HG03558 (cell line): Measurements from ENCODE around the gene THSD8.

Source experiments
- ATAC-seq: cut with Tn5 transposase; IDR thresholded peaks from one replicate; pipeline ENCODE4 v1.9.1; 2021; ENCODE audit warnings: moderate number of reproducible peaks; ENCODE audit not compliant: unreplicated experiment; ENCODE audit errors: extremely low read depth

The THSD8 gene

DNA sequence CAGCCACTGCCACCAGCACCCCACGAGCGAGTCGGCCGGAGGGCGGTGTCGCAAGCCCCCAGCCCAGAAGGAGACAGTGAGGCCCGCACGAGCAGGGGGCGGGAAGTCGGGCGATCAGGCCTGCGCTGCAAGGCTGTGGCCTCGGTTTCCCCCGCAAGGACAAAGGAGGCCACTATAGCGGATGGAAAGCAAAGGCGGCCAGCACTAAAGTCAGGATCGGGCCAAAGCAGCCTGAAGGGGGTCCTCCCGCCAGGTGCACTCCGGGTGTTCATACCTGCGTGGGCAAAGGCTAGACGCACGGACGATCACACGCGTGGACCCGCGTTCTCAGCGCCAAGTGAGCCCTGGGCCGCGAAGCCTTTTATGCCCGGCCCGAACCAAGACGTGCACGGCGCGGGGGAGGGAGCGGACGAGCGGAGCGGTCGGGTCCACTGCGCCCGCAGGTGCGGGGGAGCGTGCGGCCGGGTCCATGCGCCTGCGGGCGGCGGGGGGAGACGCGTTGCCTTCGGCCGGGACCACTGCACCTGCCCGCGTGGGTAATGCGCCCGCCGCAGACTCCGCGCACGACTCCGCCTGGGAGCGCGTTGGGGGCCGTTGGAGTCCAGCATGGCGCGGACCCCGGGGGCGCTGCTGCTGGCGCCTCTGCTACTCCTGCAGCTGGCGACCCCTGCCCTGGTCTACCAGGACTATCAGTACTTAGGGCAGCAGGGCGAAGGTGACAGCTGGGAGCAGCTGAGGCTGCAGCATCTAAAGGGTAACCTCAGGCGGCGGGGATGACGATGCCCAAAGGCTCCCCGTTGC, at the start of gene THSD8, which contains the start of gene PRDX2:
Gene THSD8, plus strand, starts transcription at position 604 of the 801 bp plus-strand sequence. Its CDS starts 3 bp downstream, at position 607.
Gene PRDX2, minus strand, starts transcription at position 335 of the 801 bp plus-strand sequence. CDS start 539 bp downstream, outside the sequence.
- ATAC-seq: no peak

DNA sequence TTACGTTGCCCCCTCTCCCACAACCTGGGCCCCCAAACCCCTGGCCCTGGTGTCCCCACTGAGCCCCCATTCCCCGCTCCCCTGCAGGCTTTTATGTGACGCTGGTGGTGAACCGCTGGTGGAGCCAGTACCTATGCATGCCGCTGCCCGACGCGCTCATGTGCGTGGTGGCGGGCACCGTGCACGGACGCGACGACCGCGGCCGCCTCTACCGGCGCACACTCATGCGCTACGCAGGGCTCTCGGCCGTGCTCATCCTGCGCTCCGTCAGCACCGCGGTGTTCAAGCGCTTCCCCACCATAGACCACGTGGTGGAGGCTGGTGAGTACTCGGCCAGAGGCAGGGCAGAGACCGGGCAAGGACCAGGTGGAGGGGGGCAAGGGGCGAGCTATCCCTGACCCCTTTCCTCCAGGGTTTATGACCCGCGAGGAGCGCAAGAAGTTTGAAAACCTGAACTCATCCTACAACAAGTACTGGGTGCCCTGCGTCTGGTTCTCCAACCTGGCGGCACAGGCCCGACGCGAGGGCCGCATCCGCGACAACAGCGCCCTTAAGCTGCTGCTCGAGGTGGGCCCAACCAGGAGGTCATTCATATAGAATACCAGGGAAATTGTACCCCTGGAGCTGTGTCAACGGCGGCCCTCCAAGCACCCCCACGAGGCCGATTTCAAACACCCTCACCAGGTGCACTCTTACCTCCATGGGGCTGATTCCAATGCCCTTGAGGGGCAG, 47.2 kb upstream of the THSD8 start:
- no peak for ATAC-seq

DNA sequence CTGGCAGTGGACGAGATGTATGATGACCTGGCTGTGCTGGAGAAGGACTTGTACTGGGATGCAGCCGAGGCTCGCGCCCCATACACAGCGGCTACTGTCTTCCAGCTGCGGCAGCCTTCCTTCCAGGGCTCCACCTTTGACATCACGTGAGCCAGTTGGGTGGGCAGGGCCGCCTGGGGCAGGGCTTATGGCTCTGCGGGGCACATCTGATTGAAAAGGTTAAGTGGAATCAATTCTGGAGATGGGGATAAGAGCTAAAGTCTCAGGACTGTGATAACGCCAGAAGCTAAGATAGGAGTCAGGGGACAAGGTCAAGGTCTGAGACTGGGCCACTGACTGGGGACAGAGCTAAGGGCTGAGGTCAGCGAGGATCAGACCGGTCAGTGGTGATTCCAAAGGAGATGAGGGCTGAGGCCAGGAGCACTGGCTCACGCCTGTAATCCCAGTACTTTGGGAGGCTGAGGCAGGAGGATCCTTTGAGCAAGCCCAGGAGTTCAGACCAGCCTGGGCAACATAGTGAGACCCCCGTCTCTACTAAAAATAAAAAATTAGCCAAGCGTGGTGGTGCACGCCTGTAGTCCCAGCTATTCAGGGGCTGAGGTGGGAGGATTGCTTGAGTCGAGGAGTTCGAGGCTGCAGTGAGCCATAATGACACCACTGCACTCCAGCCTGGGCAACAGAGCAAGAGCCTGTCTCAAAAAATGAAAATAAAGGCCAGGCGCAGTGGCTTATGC, 45.6 kb upstream of the THSD8 start:
- ATAC-seq: no peak

- ATAC-seq: no peak
Observed at GRCh38 chr19:12757544-12758274, 44.2 kb upstream of the THSD8 start.

DNA sequence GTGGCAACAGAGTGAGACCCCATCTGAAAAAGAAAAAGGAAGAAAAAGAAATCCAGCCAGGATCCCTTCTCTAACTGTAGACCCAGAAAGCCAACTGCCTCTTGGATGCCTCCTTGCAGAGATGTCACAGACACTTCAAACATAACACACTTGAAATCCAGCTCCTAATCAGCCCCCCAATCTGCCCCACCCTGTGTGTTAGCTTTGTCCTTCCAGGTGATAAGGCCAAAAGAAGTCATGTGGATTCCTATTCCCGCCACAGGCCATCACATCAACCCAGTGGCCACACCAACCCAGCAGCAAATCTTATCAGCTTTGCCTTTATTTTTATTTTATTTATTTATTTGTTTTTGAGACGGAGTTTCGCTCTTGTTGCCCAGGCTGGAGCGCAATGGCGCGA, 42.2 kb upstream of the THSD8 start:
- no peak for ATAC-seq

DNA sequence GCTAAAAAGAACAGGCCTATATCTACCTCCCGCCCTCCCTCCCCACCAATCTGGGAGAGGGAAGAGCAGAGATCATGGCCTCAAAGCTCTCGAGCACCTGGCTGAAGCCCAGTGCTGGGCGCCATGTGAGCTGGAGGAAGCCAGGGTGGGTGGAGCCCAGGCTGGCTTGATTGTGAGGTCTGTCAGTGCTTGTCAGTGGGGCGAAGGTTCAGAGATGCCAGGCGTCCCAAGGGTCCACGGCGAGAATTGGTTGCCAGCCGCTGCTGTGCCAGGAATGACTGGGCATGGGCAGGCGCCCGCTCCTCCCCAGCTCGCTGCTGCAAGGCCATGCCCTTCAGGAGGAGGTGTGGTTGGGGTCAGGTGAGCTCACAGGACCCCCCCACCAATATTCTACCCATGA, 38.8 kb upstream of the THSD8 start:
- no peak for ATAC-seq

GRCh38 chr19:12764698-12765097, 37.2 kb upstream of the THSD8 start:
- ATAC-seq: no peak

DNA sequence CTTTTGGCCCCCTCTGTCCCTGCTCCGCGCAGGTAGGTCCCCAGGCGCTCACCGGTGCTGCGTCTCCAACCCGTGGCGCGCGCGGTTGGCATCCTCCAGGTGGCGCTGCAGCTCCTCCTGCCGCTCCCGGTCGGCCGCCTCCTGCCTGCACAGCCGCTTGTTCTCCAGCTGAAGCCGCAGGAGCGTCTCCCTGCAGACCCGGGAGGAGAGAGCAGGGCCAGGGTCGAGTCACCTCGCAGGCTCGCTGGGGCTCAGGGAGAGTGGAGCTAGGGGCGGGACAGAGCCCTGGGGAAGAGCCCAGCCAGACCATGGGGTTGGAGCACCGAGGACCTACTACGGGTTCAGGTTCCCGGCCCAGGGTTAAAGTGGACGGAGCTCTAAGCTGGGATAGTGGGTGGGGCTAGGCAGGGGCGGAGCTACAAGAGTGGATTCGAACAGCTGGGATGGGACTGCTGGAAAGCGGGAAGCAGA, 35.8 kb upstream of the THSD8 start:
- ATAC-seq: no peak

- no peak for ATAC-seq
Observed at GRCh38 chr19:12767150-12767549, 34.7 kb upstream of the THSD8 start.

DNA sequence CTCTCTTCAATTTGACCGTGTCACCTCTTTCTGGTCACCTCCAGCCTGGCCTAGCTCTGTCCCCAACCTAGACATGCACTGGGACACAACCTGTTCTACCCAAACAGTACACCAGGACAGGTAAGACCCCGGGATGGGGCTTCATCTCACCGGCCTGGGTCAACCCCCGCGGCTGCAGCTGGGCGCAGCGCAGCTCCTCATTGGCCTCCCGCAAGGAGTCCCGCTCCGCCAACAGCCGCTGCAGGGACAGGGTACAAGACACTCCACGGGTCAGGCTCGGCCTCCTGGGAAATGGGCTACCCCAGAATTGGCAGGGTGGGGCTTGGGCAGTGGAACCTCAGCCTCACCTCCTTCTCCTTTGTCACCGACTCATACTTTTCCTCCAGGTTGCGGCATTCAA, 34.2 kb upstream of the THSD8 start:
- ATAC-seq: no peak

GRCh38 chr19:12769689-12770088, 32.2 kb upstream of the THSD8 start:
- ATAC-seq: no peak

GRCh38 chr19:12770922-12771321, 30.9 kb upstream of the THSD8 start:
- ATAC-seq: no peak

- ATAC-seq: no peak
Observed at GRCh38 chr19:12772323-12772722, 29.5 kb upstream of the THSD8 start.

GRCh38 chr19:12773571-12773970, 28.3 kb upstream of the THSD8 start:
- no peak for ATAC-seq

DNA sequence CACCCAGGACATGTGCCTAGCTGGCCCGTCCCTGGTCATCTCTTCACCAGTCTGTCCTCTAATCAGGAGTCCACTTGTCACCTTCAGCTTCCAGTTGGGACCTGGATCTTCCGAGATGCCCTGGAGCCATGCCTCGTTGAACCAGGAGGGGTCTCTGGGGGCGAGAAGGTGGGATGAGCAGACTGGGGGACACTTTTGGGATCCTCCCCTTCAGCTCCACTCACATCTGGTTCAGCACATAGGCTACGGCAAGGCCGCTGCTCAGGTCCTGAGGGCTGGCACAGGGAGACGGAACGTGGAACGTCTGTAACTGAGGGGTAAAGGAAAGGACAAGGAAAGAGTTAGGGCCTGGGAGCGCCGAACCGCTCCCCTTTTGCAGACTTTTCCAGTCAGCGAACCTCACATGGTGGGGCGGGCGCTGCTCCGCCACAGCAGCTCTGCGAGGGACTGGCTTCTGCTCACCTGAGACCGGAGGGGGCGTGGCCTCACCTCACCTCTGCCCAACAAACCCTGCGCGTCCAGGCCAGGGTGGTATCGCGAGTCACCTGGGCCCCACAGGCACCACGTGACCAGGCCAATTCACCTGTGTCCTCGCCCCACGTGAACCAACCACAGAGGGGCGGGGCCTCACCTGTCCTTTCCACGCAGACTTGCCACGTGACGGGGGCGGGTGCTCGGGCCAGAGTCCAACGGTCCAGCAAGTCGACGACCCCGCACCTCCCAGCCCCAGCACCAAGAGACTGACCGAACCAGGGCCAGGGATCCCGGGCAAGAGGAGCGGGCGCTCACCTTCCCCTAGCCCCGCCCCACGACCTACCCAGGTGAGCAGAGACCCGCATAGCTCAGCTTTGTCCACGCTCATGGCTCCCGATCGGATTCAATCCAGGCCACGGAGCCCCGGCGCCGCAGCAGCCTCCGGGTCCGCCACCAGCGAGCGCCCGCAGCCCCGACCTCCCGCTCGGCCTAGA, 27.0 kb upstream of the THSD8 start, which contains the start of gene HOOK2:
Gene HOOK2, minus strand, starts transcription at position 965 of the 968 bp plus-strand sequence. Its CDS starts 103 bp downstream, at position 862.
- no peak for ATAC-seq

DNA sequence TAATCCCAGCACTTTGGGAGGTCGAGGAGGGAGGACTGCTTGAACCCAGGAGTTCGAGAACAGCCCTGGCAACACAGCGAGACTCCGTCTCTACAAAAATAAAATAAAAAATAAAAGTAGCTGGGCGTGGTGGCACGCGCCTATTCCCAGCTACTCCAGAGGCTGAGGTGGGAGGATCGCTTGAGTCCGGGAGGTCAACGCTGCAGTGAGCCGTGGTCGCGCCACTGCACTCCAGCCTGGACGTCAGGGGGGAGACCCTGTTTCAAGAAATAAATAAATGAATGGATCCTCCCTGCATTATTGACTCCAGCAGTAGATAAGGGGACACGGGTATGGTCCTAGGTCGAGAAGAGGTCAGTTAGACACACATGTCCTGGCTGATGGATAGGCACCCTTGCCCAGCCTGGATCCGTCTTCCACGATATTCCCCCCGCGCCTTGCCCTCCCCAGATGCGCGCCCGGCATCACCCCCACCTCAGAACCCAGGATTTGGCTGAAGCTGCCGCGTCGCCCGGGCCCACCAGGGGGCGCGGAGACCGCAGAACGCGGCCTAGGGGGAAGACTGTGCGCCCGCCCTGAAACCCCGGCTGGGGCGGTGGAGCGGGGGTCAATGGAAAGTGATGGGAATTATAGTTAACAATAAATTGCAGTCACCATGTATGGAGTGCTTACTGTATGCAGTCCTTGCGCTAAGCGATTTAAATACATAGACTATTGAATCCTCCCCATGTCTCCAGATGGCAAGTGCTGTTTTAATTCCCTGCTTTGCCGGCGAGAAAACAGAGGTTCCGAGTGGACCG, 24.5 kb upstream of the THSD8 start:
- no peak for ATAC-seq

- no peak for ATAC-seq
Observed at GRCh38 chr19:12778017-12778904, 23.6 kb upstream of the THSD8 start.
